ENCODE data around the gene PCLAF.

DNA sequence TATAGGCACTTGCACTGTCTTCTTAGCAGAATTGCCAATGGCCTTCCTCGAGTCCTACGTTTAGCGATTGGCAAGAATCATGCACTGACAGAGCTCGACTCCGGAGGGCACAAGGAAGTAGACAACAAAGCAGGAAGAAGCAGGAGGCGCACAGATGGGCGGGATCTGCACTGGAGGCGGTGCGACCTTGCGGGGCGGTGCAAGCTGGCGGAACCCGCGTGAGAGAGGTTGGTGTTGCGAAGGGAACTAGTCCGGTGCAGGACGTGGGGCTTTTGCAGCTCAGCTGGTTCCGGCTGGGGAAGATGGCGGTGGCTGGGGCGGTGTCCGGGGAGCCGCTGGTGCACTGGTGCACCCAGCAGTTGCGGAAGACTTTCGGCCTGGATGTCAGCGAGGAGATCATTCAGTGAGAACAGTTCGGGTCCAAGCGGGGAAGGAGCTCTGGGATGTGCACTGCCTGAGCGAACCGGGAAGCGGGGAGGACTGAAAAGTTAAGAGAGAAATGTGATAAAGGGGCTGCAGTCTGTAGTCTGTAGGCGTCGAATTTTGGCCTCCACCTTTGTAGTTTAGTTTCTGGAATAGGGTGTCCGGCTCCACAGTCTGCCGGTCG, 6.4 kb upstream of the PCLAF start, which contains the start of gene TRIP4:
- TF ChIP-seq, protein P1, sequence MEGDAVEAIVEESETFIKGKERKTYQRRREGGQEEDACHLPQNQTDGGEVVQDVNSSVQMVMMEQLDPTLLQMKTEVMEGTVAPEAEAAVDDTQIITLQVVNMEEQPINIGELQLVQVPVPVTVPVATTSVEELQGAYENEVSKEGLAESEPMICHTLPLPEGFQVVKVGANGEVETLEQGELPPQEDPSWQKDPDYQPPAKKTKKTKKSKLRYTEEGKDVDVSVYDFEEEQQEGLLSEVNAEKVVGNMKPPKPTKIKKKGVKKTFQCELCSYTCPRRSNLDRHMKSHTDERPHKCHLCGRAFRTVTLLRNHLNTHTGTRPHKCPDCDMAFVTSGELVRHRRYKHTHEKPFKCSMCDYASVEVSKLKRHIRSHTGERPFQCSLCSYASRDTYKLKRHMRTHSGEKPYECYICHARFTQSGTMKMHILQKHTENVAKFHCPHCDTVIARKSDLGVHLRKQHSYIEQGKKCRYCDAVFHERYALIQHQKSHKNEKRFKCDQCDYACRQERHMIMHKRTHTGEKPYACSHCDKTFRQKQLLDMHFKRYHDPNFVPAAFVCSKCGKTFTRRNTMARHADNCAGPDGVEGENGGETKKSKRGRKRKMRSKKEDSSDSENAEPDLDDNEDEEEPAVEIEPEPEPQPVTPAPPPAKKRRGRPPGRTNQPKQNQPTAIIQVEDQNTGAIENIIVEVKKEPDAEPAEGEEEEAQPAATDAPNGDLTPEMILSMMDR (IDR thresholded peaks at IDR 0.05; ENCODE audit: low read depth, low read length, poor library complexity, severe bottlenecking): no peak
- no peak for TF ChIP-seq EZH2phosphoT487 (IDR thresholded peaks at IDR 0.05; ENCODE audit: borderline replicate concordance, low read length)
